SK-N-SH (cell line): ENCODE results near the gene SERPINE1. TPM values are rescaled to one million over a fixed set of nuclear protein-coding genes. Genes with fewer than 3 reads are reported as not detected.
"Not testable (repeated sequence)": the region's sequence is repeated elsewhere in the genome, so short reads cannot be mapped to it uniquely, and the experiment has no call there.

ENCODE experiments used
- CTCF ChIA-PET: fragments of 300-600, 350-600 bp; formaldehyde crosslinking; extraction: SDS; loops from one replicate; lab custom pipeline; 2021; lab: Yijun Ruan, JAX
- POLR2A ChIA-PET: fragments of 350-600 bp; sonication (Branson Sonifier 250); formaldehyde crosslinking; extraction: SDS; loops from one replicate; lab custom pipeline; 2020; ENCODE audit warnings: antibody characterized with exemption, inconsistent platforms; lab: Yijun Ruan, JAX
- DNase-seq: peaks from one replicate; pipeline ENCODE4 v3.0.0; 2012
- H2AFZ ChIP-seq: fragments of 200-600 bp; sonication (generic); 2 replicates; pipeline ENCODE4 v1.8.1; 2016; ENCODE audit warnings: antibody characterized with exemption, mild to moderate bottlenecking, low read depth
- H3F3A ChIP-seq: fragments of 200-600 bp; sonication (generic); replicated peaks from 2 replicates; pipeline ENCODE3; 2016; ENCODE audit warnings: antibody characterized with exemption, mild to moderate bottlenecking; ENCODE audit not compliant: insufficient read depth
- H3K27ac ChIP-seq, 2 experiments: fragments of 200-500 bp in 1 of 2; fragments of 200-600 bp in 1 of 2; sonication (Bioruptor generic) in 1 of 2; sonication (generic), shearing (Covaris generic) in 1 of 2; 2 replicates each; pipeline versions ENCODE4 v1.5.1 to v1.6.1; 2014 to 2016; ENCODE audit warnings: low read depth in 2 of 2, inconsistent platforms in 1 of 2, low read length in 1 of 2, mild to moderate bottlenecking in 1 of 2, mixed read lengths in 1 of 2
- H3K27me3 ChIP-seq: fragments of 200-600 bp; sonication (generic), shearing (Covaris generic); 2 replicates; pipeline ENCODE4 v1.6.1; 2016; ENCODE audit warnings: mixed run types; ENCODE audit not compliant: insufficient read depth
- H3K36me3 ChIP-seq, 2 experiments: fragments of 200-500 bp in 1 of 2; fragments of 200-600 bp in 1 of 2; sonication (Bioruptor generic) in 1 of 2; sonication (generic) in 1 of 2; replicated peaks in 1 of 2; 2 replicates each; pipeline versions ENCODE3 to v1.5.1; 2014 to 2016; ENCODE audit warnings: low read length in 1 of 2, mild to moderate bottlenecking in 1 of 2; ENCODE audit not compliant: insufficient read depth in 2 of 2, control insufficient read depth in 1 of 2
- H3K4me1 ChIP-seq, 2 experiments: fragments of 200-500 bp in 1 of 2; fragments of 200-600 bp in 1 of 2; sonication (Bioruptor generic) in 1 of 2; sonication (generic), shearing (Covaris generic) in 1 of 2; 2 replicates each; pipeline versions ENCODE4 v1.5.1 to v1.6.1; 2014 to 2016; ENCODE audit warnings: low read depth in 1 of 2, low read length in 1 of 2, mixed run types in 1 of 2; ENCODE audit not compliant: insufficient read depth in 2 of 2, control insufficient read depth in 1 of 2
- H3K4me2 ChIP-seq: fragments of 200-600 bp; sonication (generic), shearing (Covaris generic); 2 replicates; pipeline ENCODE4 v1.6.1; 2017; ENCODE audit warnings: mixed run types
- H3K4me3 ChIP-seq, 2 experiments: fragments of 200-500 bp in 1 of 2; fragments of 200-600 bp in 1 of 2; sonication (Bioruptor generic) in 1 of 2; sonication (generic), shearing (Covaris generic) in 1 of 2; 2 replicates each; pipeline versions ENCODE4 v1.5.1 to v1.8.1; 2014 to 2016; ENCODE audit warnings: low read depth in 2 of 2, inconsistent platforms in 1 of 2, low read length in 1 of 2, mild to moderate bottlenecking in 1 of 2, mixed read lengths in 1 of 2, moderate library complexity in 1 of 2
- H3K79me2 ChIP-seq: fragments of 200-600 bp; sonication (generic); 2 replicates; pipeline ENCODE4 v1.8.1; 2017; ENCODE audit warnings: mild to moderate bottlenecking; ENCODE audit not compliant: insufficient read depth
- H3K9ac ChIP-seq: fragments of 200-600 bp; sonication (generic); 2 replicates; pipeline ENCODE4 v1.6.1; 2017; ENCODE audit warnings: mixed run types
- H3K9me2 ChIP-seq: fragments of 200-600 bp; sonication (generic); 2 replicates; pipeline ENCODE4 v1.6.1; 2017; ENCODE audit warnings: mixed run types
- H3K9me3 ChIP-seq: fragments of 200-600 bp; sonication (generic); 2 replicates; pipeline ENCODE4 v1.6.1; 2017; ENCODE audit warnings: mixed run types, mild to moderate bottlenecking, moderate library complexity
- H4K20me1 ChIP-seq: fragments of 200-600 bp; sonication (generic); 2 replicates; pipeline ENCODE4 v1.6.1; 2017; ENCODE audit warnings: mild to moderate bottlenecking, mixed run types; ENCODE audit not compliant: insufficient read depth
- CTCF ChIP-seq: fragments of 200-600 bp; sonication (generic); IDR thresholded peaks from 2 replicates; pipeline ENCODE4 v1.6.1; 2017; ENCODE audit warnings: antibody characterized with exemption, mild to moderate bottlenecking, moderate library complexity
- MAX ChIP-seq: IDR thresholded peaks from 2 replicates; pipeline ENCODE4 v1.4.0; 2012; ENCODE audit warnings: low read depth
- NRF1 ChIP-seq: IDR thresholded peaks from 2 replicates; pipeline ENCODE4 v1.6.1; 2012; ENCODE audit warnings: low read depth, mild to moderate bottlenecking, low read length
- REST ChIP-seq: IDR thresholded peaks from 2 replicates; pipeline ENCODE4 v1.6.1; 2012; ENCODE audit warnings: mild to moderate bottlenecking, low read depth, low read length, moderate library complexity
- RFX5 ChIP-seq: IDR thresholded peaks from 2 replicates; pipeline ENCODE4 v1.6.1; 2012; ENCODE audit warnings: mild to moderate bottlenecking, improper control_type of control experiment, low read length
- TCF12 ChIP-seq: IDR thresholded peaks from 2 replicates; pipeline ENCODE4 v1.4.0; 2012
- YY1 ChIP-seq: IDR thresholded peaks from 2 replicates; pipeline ENCODE4 v1.4.0; 2012; ENCODE audit warnings: low read depth, mild to moderate bottlenecking
- WGBS: methylation state at CpG from one replicate; pipeline ENCODE4 v1.1.6; 2017; ENCODE audit warnings: low lambda C conversion rate; 5-methylcytosine and 5-hydroxymethylcytosine counted together
- polyA plus RNA-seq, 3 experiments: library from polyadenylated mRNA; depleted of rRNA; stranded (reverse); fragments of >200 nt; gene quantifications; 2 replicates each; pipeline ENCODE4 v1.2.3, GENCODE V29; 2012

Gene SERPINE1
- polyA plus RNA-seq, 1 of the 3 experiments (the other 2 are of a cell fraction): 4,174 TPM

- no peak for TF ChIP-seq REST
Observed at GRCh38 chr7:101102026-101102425, 24.9 kb upstream of the SERPINE1 start (continued).

- CTCF ChIA-PET: interaction anchor here (8.0 kb wide), 1 partner anchor 8 kb away, joined by 43 read pairs; no protein-coding TSS in a partner anchor
- H3K27me3 ChIP-seq, H4K20me1 ChIP-seq, H3K36me3 ChIP-seq, H3K4me3 ChIP-seq, H3K9me2 ChIP-seq, H3K27ac ChIP-seq, H3K4me2 ChIP-seq, H2AFZ ChIP-seq, DNase-seq, H3K9ac ChIP-seq, H3K9me3 ChIP-seq, POLR2A ChIA-PET: not testable (repeated sequence)
- H3F3A ChIP-seq: peaks cover 31% of the 10 kb centered on the region
- peaks cover under 1 to 50% of the 10 kb centered on the region in 2 experiments; a peak in 3 of 4 replicates for H3K4me1 ChIP-seq
- H3K79me2 ChIP-seq: peaks cover 62% of the 10 kb centered on the region
- WGBS: 91% methylated on average over 10 of the region's 10 CpGs
Observed at GRCh38 chr7:101103701-101104100, 23.2 kb upstream of the SERPINE1 start.

GRCh38 chr7:101104193-101104713 is 22.7 kb upstream of the SERPINE1 start:
- Histone ChIP-seq H2AFZ (no peak overlapping the region), H3K4me2 (no peak overlapping the region), H3K9ac (no peak overlapping the region), H3K9me3 (no peaks in the 10 kb centered on the region), H3K27ac (no peak overlapping the region), H3K9me2 (no peaks in the 10 kb centered on the region), H4K20me1 (no peaks in the 10 kb centered on the region), H3K4me1 (peaks cover 6 to 52% of the 10 kb centered on the region in 2 experiments; a peak in 3 of 4 replicates), H3F3A (peaks cover 27% of the 10 kb centered on the region), H3K79me2 (peaks cover 56% of the 10 kb centered on the region), H3K27me3 (no peaks in the 10 kb centered on the region), H3K4me3 (no peak overlapping the region), H3K36me3 (no peaks in the 10 kb centered on the region)
- DNase-seq: no peak
- 89% methylated on average over 15 of the region's 15 CpGs for WGBS
- TF ChIP-seq REST: no peak
- TF ChIP-seq CTCF: no peak
- TF ChIP-seq TCF12: no peak
- no peak for TF ChIP-seq MAX
- no peak for TF ChIP-seq RFX5
- TF ChIP-seq YY1: no peak
- TF ChIP-seq NRF1: no peak
- ChIA-PET POLR2A (no interaction called here), CTCF (interaction anchor here (1.2 to 8.0 kb wide), 3 partner anchors 9 to 378 kb away, joined by 3 to 43 read pairs (median 4); no protein-coding TSS in a partner anchor)
